ENCODE results near the gene OR56B4.

The OR56B4 gene

GRCh38 chr11:6152126-6152525 lies 44.6 kb downstream of the OR56B4 start:
- DNase-seq = no peak

GRCh38 chr11:6156628-6157359 lies 49.3 kb downstream of the OR56B4 start:
- no peak for DNase-seq
